WTC11 (cell line): ENCODE results near the gene SRPK1.

Experiments
- ATF2 ChIP-seq: sonication (generic); formaldehyde crosslinking; IDR thresholded peaks from 2 replicates; pipeline ENCODE4 v1.8.1; 2022; ENCODE audit warnings: low read depth, missing genetic modification reagents, borderline replicate concordance
- ATF6 ChIP-seq: sonication (generic); formaldehyde crosslinking; IDR thresholded peaks from 2 replicates; pipeline ENCODE4 v1.8.1; 2023; ENCODE audit warnings: mild to moderate bottlenecking, missing genetic modification reagents
- CBFB ChIP-seq: sonication (generic); formaldehyde crosslinking; IDR thresholded peaks from 2 replicates; pipeline ENCODE4 v1.8.1; 2022; ENCODE audit warnings: mild to moderate bottlenecking, low read depth, missing genetic modification reagents
- CTCF ChIP-seq: fragments of 200-600 bp; IDR thresholded peaks from 2 replicates; pipeline ENCODE4 v1.8.0; 2022; ENCODE audit warnings: antibody characterized with exemption
- E2F1 ChIP-seq: sonication (generic); formaldehyde crosslinking; IDR thresholded peaks from 2 replicates; pipeline ENCODE4 v1.8.0; 2022; ENCODE audit warnings: mild to moderate bottlenecking, missing genetic modification reagents
- ESRRA ChIP-seq: sonication (generic); formaldehyde crosslinking; IDR thresholded peaks from 2 replicates; pipeline ENCODE4 v1.8.1; 2022; ENCODE audit warnings: mild to moderate bottlenecking, missing genetic modification reagents, borderline replicate concordance
- GRHL2 ChIP-seq: fragments of 250-450 bp; sonication (Bioruptor Pico); IDR thresholded peaks from 2 replicates; pipeline ENCODE4 v1.8.0; 2022; ENCODE audit warnings: mild to moderate bottlenecking, moderate library complexity; ENCODE audit not compliant: insufficient replicate concordance, severe bottlenecking
- IRF2 ChIP-seq: sonication (generic); formaldehyde crosslinking; IDR thresholded peaks from 2 replicates; pipeline ENCODE4 v1.8.0; 2022; ENCODE audit warnings: low read depth, missing genetic modification reagents, borderline replicate concordance
- JUN ChIP-seq: sonication (generic); formaldehyde crosslinking; IDR thresholded peaks from 2 replicates; pipeline ENCODE4 v1.8.0; 2023; ENCODE audit warnings: mild to moderate bottlenecking, missing genetic modification reagents
- NR2C2 ChIP-seq: sonication (generic); formaldehyde crosslinking; IDR thresholded peaks from 2 replicates; pipeline ENCODE4 v1.8.0; 2022; ENCODE audit warnings: mild to moderate bottlenecking, missing genetic modification reagents
- RELA ChIP-seq: sonication (generic); formaldehyde crosslinking; IDR thresholded peaks from 2 replicates; pipeline ENCODE4 v1.8.1; 2022; ENCODE audit warnings: missing genetic modification reagents, mild to moderate bottlenecking, borderline replicate concordance
- SMAD4 ChIP-seq: sonication (generic); formaldehyde crosslinking; IDR thresholded peaks from 2 replicates; pipeline ENCODE4 v1.8.0; 2022; ENCODE audit warnings: mild to moderate bottlenecking, missing genetic modification reagents
- ZNF138 ChIP-seq: sonication (generic); formaldehyde crosslinking; conservative IDR thresholded peaks from 2 replicates; pipeline ENCODE4 v1.8.1; 2022; ENCODE audit warnings: mild to moderate bottlenecking, moderate library complexity, missing genetic modification reagents

- TF ChIP-seq CTCF, result no peak
- no peak for TF ChIP-seq ATF6 (CRISPR knock-in tag)
- TF ChIP-seq NR2C2 (CRISPR knock-in tag), result no peak
- no peak for TF ChIP-seq IRF2
- no peak for TF ChIP-seq ATF2 (CRISPR knock-in tag)
- no peak for TF ChIP-seq ZNF138 (CRISPR knock-in tag)
- no peak for TF ChIP-seq GRHL2 (CRISPR knock-in tag)
- no peak for TF ChIP-seq JUN (CRISPR knock-in tag)
- TF ChIP-seq E2F1 (CRISPR knock-in tag), result no peak
- no peak for TF ChIP-seq SMAD4
- TF ChIP-seq CBFB (CRISPR knock-in tag), result no peak
- TF ChIP-seq RELA (CRISPR knock-in tag), result no peak
- TF ChIP-seq ESRRA, result no peak
Observed at GRCh38 chr6:35823601-35824000, 97.3 kb downstream of the SRPK1 start.
